Measurements from ENCODE around the gene CPA4.
"Not testable (repeated sequence)": the region's sequence is repeated elsewhere in the genome, so short reads cannot be mapped to it uniquely, and the experiment has no call there.

CPA4 gene

GRCh38 chr7:130319541-130319940, 26.6 kb downstream of the CPA4 start:
- DNase-seq (ENCODE audit: low read depth), result no peak
- H3K4me3 ChIP-seq (ENCODE audit: control insufficient read depth, low read depth, low read length), result no peak overlapping the region
- TF ChIP-seq CTCF (IDR thresholded peaks at IDR 0.05; ENCODE audit: control insufficient read depth, insufficient read depth, low read depth, low read length, missing control alignments), result no peak

- not testable (repeated sequence) for DNase-seq (ENCODE audit: low read depth); H3K4me3 ChIP-seq (ENCODE audit: control insufficient read depth, low read depth, low read length)
Measured at GRCh38 chr7:130321542-130322229, 28.7 kb downstream of the CPA4 start.

GRCh38 chr7:130322615-130323014, 29.7 kb downstream of the CPA4 start:
- DNase-seq (ENCODE audit: low read depth), result no peak
- TF ChIP-seq CTCF (IDR thresholded peaks at IDR 0.05; ENCODE audit: control insufficient read depth, insufficient read depth, low read depth, low read length, missing control alignments), result no peak
- H3K4me3 ChIP-seq (ENCODE audit: control insufficient read depth, low read depth, low read length), result no peak overlapping the region

- no peak overlapping the region for H3K4me3 ChIP-seq (ENCODE audit: control insufficient read depth, low read depth, low read length)
- TF ChIP-seq CTCF (IDR thresholded peaks at IDR 0.05; ENCODE audit: control insufficient read depth, insufficient read depth, low read depth, low read length, missing control alignments), result no peak
- DNase-seq (ENCODE audit: low read depth), result no peak
Measured at GRCh38 chr7:130324306-130324943, 31.5 kb downstream of the CPA4 start.

- H3K4me3 ChIP-seq (ENCODE audit: control insufficient read depth, low read depth, low read length), result no peak overlapping the region
- no peak for TF ChIP-seq CTCF (IDR thresholded peaks at IDR 0.05; ENCODE audit: control insufficient read depth, insufficient read depth, low read depth, low read length, missing control alignments)
- DNase-seq (ENCODE audit: low read depth), result no peak
Measured at GRCh38 chr7:130329681-130330080, 36.7 kb downstream of the CPA4 start.

GRCh38 chr7:130332259-130333053, 39.5 kb downstream of the CPA4 start:
- DNase-seq (ENCODE audit: low read depth), result no peak
- no peak overlapping the region for H3K4me3 ChIP-seq (ENCODE audit: control insufficient read depth, low read depth, low read length)
- no peak for TF ChIP-seq CTCF (IDR thresholded peaks at IDR 0.05; ENCODE audit: control insufficient read depth, insufficient read depth, low read depth, low read length, missing control alignments)

- TF ChIP-seq CTCF (IDR thresholded peaks at IDR 0.05; ENCODE audit: control insufficient read depth, insufficient read depth, low read depth, low read length, missing control alignments), result no peak
- DNase-seq (ENCODE audit: low read depth), result no peak
- no peak overlapping the region for H3K4me3 ChIP-seq (ENCODE audit: control insufficient read depth, low read depth, low read length)
Measured at GRCh38 chr7:130333832-130334231, 40.9 kb downstream of the CPA4 start.
